DND-41 (cell line): ENCODE measurements around the gene ACAP2.

ENCODE experiments used
- ATAC-seq: fragments of 200-7000 bp; cut with Tn5 transposase; 3 replicates; pipeline ENCODE4 v1.9.1; 2021; ENCODE audit warnings: low read depth; ENCODE audit not compliant: insufficient read depth
- DNase-seq: peaks from one replicate; pipeline ENCODE4 v3.0.0-alpha.2; 2020
- H2AFZ ChIP-seq: 2 replicates; pipeline ENCODE4 v1.6.0; 2012; ENCODE audit warnings: low read depth, low read length
- H3K27ac ChIP-seq: 2 replicates; pipeline ENCODE4 v1.5.1; 2012; ENCODE audit warnings: low read length, inconsistent platforms
- H3K27me3 ChIP-seq: fragments of 200-600 bp; sonication (generic); 2 replicates; pipeline ENCODE4 v1.6.0; 2012; ENCODE audit warnings: low read length, mild to moderate bottlenecking, inconsistent platforms; ENCODE audit not compliant: insufficient read depth, poor library complexity
- H3K36me3 ChIP-seq: 2 replicates; pipeline ENCODE4 v1.5.1; 2012; ENCODE audit warnings: low read length, inconsistent platforms; ENCODE audit not compliant: insufficient read depth
- H3K4me1 ChIP-seq: 2 replicates; pipeline ENCODE4 v1.5.1; 2012; ENCODE audit warnings: mild to moderate bottlenecking, low read length; ENCODE audit not compliant: insufficient read depth
- H3K4me2 ChIP-seq: 2 replicates; pipeline ENCODE4 v1.6.0; 2012; ENCODE audit warnings: mild to moderate bottlenecking, moderate library complexity, low read length, inconsistent platforms; ENCODE audit not compliant: insufficient read depth
- H3K4me3 ChIP-seq, 2 experiments: fragments of 200-600 bp in 1 of 2; shearing (Covaris generic) in 1 of 2; 2 replicates each; pipeline ENCODE4 v1.5.1; 2012 to 2016; ENCODE audit warnings: inconsistent platforms in 2 of 2, low read length in 2 of 2, mild to moderate bottlenecking in 2 of 2, low read depth in 1 of 2, moderate library complexity in 1 of 2
- H3K79me2 ChIP-seq: 2 replicates; pipeline ENCODE4 v1.6.0; 2012; ENCODE audit warnings: low read length, inconsistent platforms; ENCODE audit not compliant: insufficient read depth
- H3K9ac ChIP-seq: 2 replicates; pipeline ENCODE4 v1.6.0; 2012; ENCODE audit warnings: low read depth, mild to moderate bottlenecking, inconsistent platforms, low read length, moderate library complexity
- H3K9me3 ChIP-seq: 2 replicates; pipeline ENCODE4 v1.5.1; 2012; ENCODE audit warnings: low read length, moderate library complexity, mild to moderate bottlenecking, inconsistent platforms; ENCODE audit not compliant: insufficient read depth, severe bottlenecking
- H4K20me1 ChIP-seq: 2 replicates; pipeline ENCODE4 v1.6.0; 2012; ENCODE audit warnings: low read length; ENCODE audit not compliant: insufficient read depth
- CTCF ChIP-seq: IDR thresholded peaks from 2 replicates; pipeline ENCODE4 v1.5.1; 2012; ENCODE audit warnings: borderline replicate concordance, low read length, moderate library complexity, mild to moderate bottlenecking; ENCODE audit not compliant: poor library complexity, severe bottlenecking; ENCODE audit errors: extremely low read depth
- EZH2 ChIP-seq: IDR thresholded peaks from 3 replicates; pipeline ENCODE4 v1.6.1; 2012; ENCODE audit warnings: borderline replicate concordance, low read depth, mild to moderate bottlenecking, moderate library complexity, low read length, inconsistent platforms; ENCODE audit not compliant: severe bottlenecking

ACAP2 gene

GRCh38 chr3:195443391-195443989 is 670 bp upstream of the ACAP2 start:
- DNase-seq (no peak), ATAC-seq (no peak)
- Histone ChIP-seq H3K27ac (peak overlapping the region; percentile 79), H3K4me3 (peak overlapping the region in 1 of 2 experiments; percentile 59; a peak in 2 of 4 replicates), H4K20me1 (peaks cover 25% of the 10 kb centered on the region), H3K9me3 (no peaks in the 10 kb centered on the region), H3K4me2 (peak overlapping the region; percentile 86), H3K9ac (peak overlapping the region; percentile 55), H3K27me3 (no peaks in the 10 kb centered on the region), H2AFZ (peak overlapping the region; percentile 97), H3K79me2 (peaks cover 43% of the 10 kb centered on the region), H3K36me3 (peaks cover 2% of the 10 kb centered on the region), H3K4me1 (peaks cover 34% of the 10 kb centered on the region)
- TF ChIP-seq CTCF (no peak), EZH2 (no peak)

- H4K20me1 ChIP-seq, result peaks cover 27% of the 10 kb centered on the region
- peak overlapping the region; percentile 87 for H3K27ac ChIP-seq
- H3K4me3 ChIP-seq, result peak overlapping the region; percentile 79 to 97
- peak overlapping the region; percentile 93 for H3K9ac ChIP-seq
- ATAC-seq (peak; percentile 24), DNase-seq (peak; percentile 73)
- H3K36me3 ChIP-seq, result peaks cover 2% of the 10 kb centered on the region
- peaks cover 34% of the 10 kb centered on the region for H3K4me1 ChIP-seq
- H3K27me3 ChIP-seq, result no peaks in the 10 kb centered on the region
- H3K79me2 ChIP-seq, result peaks cover 56% of the 10 kb centered on the region
- peak overlapping the region; percentile 89 for H3K4me2 ChIP-seq
- TF ChIP-seq CTCF, result peak; percentile 15
- no peak for TF ChIP-seq EZH2
- H3K9me3 ChIP-seq, result no peaks in the 10 kb centered on the region
- peak overlapping the region; percentile 91 for H2AFZ ChIP-seq
Measured at GRCh38 chr3:195441992-195442572, 738 bp downstream of the ACAP2 start.

- Histone ChIP-seq H3K9me3 (no peaks in the 10 kb centered on the region), H3K9ac (peak overlapping the region; percentile 93), H3K27ac (peak overlapping the region; percentile 87), H3K27me3 (no peaks in the 10 kb centered on the region), H3K4me1 (peaks cover 34% of the 10 kb centered on the region), H3K79me2 (peaks cover 62% of the 10 kb centered on the region), H2AFZ (peak overlapping the region; percentile 91), H4K20me1 (peaks cover 27% of the 10 kb centered on the region), H3K36me3 (peaks cover 2% of the 10 kb centered on the region), H3K4me2 (peak overlapping the region; percentile 89), H3K4me3 (peak overlapping the region; percentile 79 to 97; a peak in 3 of 4 replicates)
- DNase-seq, result no peak
- TF ChIP-seq EZH2 (no peak), CTCF (no peak)
- no peak for ATAC-seq
Measured at GRCh38 chr3:195441476-195441991, 1.3 kb downstream of the ACAP2 start.
